Peyer's patch (tissue), 4 donors: ENCODE data around the gene HBEGF.

Experiments used
- POLR2A ChIP-seq, 2 donors: fragments of 450-650 bp; IDR thresholded peaks; one replicate each; pipeline ENCODE4 v1.5.1; 2017; ENCODE audit warnings: antibody characterized with exemption in 2 of 2, mild to moderate bottlenecking in 2 of 2, moderate library complexity in 2 of 2
- TF ChIP-seq, protein P1 (sequence below), 6 experiments: fragments of 450-650 bp in 4 of 6; fragments of 200-600 bp in 2 of 6; sonication (generic) in 1 of 6; IDR thresholded peaks; one replicate each; pipeline ENCODE4 v1.5.1; 2017 to 2019; ENCODE audit warnings: antibody characterized with exemption in 6 of 6, mild to moderate bottlenecking in 3 of 6, moderate library complexity in 1 of 6

DNA sequence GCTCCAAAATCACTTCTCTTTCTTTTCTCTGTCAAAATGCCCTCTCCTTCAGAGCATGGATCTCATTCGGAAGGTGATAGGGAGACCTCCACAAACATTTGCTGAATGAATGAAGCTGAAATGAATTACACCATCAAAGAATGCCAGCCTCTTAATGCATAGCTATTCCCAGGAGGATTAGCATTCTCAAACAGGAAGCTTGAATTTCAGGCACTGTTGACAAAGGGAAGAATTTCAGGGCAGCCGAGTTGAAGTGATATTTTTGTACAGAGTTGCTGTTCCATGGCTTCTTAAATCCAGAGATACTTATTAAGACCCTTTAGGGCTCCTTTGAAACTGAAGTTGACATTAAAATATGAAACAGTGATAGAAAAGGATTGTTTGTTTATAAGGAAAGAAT lies 18.8 kb downstream of the HBEGF start:
- TF ChIP-seq, protein P1, sequence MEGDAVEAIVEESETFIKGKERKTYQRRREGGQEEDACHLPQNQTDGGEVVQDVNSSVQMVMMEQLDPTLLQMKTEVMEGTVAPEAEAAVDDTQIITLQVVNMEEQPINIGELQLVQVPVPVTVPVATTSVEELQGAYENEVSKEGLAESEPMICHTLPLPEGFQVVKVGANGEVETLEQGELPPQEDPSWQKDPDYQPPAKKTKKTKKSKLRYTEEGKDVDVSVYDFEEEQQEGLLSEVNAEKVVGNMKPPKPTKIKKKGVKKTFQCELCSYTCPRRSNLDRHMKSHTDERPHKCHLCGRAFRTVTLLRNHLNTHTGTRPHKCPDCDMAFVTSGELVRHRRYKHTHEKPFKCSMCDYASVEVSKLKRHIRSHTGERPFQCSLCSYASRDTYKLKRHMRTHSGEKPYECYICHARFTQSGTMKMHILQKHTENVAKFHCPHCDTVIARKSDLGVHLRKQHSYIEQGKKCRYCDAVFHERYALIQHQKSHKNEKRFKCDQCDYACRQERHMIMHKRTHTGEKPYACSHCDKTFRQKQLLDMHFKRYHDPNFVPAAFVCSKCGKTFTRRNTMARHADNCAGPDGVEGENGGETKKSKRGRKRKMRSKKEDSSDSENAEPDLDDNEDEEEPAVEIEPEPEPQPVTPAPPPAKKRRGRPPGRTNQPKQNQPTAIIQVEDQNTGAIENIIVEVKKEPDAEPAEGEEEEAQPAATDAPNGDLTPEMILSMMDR (IDR thresholded peaks at IDR 0.05): no peak
- TF ChIP-seq POLR2A (IDR thresholded peaks at IDR 0.05): no peak
